DOHH2 (cell line): ENCODE measurements around the gene UPF3A.
A peak's percentile ranks its signal among the peaks of the same experiment; 100 is the strongest.
"Not testable (repeated sequence)": the region's sequence is repeated elsewhere in the genome, so short reads cannot be mapped to it uniquely, and the experiment has no call there.

Experiments
- H3F3A ChIP-seq: fragments of 200-600 bp; sonication (generic), shearing (Covaris generic); 2 replicates; pipeline ENCODE4 v1.6.0; 2016; ENCODE audit warnings: antibody characterized with exemption, mild to moderate bottlenecking; ENCODE audit not compliant: control insufficient read depth, insufficient read depth
- H3K27ac ChIP-seq: fragments of 200-600 bp; sonication (generic); 2 replicates; pipeline ENCODE4 v1.5.1; 2014; ENCODE audit warnings: low read depth, mild to moderate bottlenecking, low read length, moderate library complexity
- H3K27me3 ChIP-seq: fragments of 200-600 bp; sonication (generic); 2 replicates; pipeline ENCODE4 v1.6.1; 2014; ENCODE audit warnings: mild to moderate bottlenecking, low read length, mixed read lengths; ENCODE audit not compliant: control insufficient read depth
- H3K36me3 ChIP-seq: fragments of 200-600 bp; sonication (generic); 2 replicates; pipeline ENCODE4 v1.6.1; 2014; ENCODE audit warnings: mild to moderate bottlenecking, low read length, moderate library complexity, mixed read lengths; ENCODE audit not compliant: control insufficient read depth
- H3K4me1 ChIP-seq: fragments of 200-600 bp; sonication (generic); 2 replicates; pipeline ENCODE4 v1.6.1; 2014; ENCODE audit warnings: mild to moderate bottlenecking, low read length, mixed read lengths; ENCODE audit not compliant: control insufficient read depth
- H3K4me2 ChIP-seq: fragments of 200-600 bp; sonication (generic); 2 replicates; pipeline ENCODE4 v1.6.0; 2014; ENCODE audit warnings: mild to moderate bottlenecking, low read length, moderate library complexity
- H3K4me3 ChIP-seq: fragments of 200-600 bp; sonication (generic); 2 replicates; pipeline ENCODE4 v1.5.1; 2014; ENCODE audit warnings: mild to moderate bottlenecking, low read length, mixed read lengths
- H3K79me2 ChIP-seq: fragments of 200-600 bp; sonication (generic); 2 replicates; pipeline ENCODE4 v1.6.1; 2014; ENCODE audit warnings: mild to moderate bottlenecking, low read length, mixed read lengths; ENCODE audit not compliant: control insufficient read depth
- H3K9me2 ChIP-seq: fragments of 200-600 bp; sonication (generic); replicated peaks from 2 replicates; pipeline ENCODE4 v1.6.1; 2014; ENCODE audit warnings: mild to moderate bottlenecking, low read length, mixed read lengths; ENCODE audit not compliant: control insufficient read depth
- H3K9me3 ChIP-seq: fragments of 200-600 bp; sonication (generic); 2 replicates; pipeline ENCODE4 v1.6.1; 2014; ENCODE audit warnings: antibody characterized with exemption, low read length, mixed read lengths; ENCODE audit not compliant: control insufficient read depth, insufficient read depth
- H4K20me1 ChIP-seq: fragments of 200-600 bp; sonication (generic); 2 replicates; pipeline ENCODE4 v1.6.0; 2014; ENCODE audit warnings: low read depth, mild to moderate bottlenecking, antibody characterized with exemption, low read length, moderate library complexity; ENCODE audit not compliant: control insufficient read depth, insufficient read depth
- CTCF ChIP-seq: fragments of 200-600 bp; sonication (generic); IDR thresholded peaks from one replicate; pipeline ENCODE4 v1.5.1; 2014; ENCODE audit warnings: antibody characterized with exemption, mild to moderate bottlenecking, low read depth, low read length; ENCODE audit not compliant: poor library complexity, severe bottlenecking
- EZH2phosphoT487 ChIP-seq: fragments of 200-600 bp; sonication (generic); IDR thresholded peaks from 2 replicates; pipeline ENCODE4 v1.6.1; 2017; ENCODE audit warnings: borderline replicate concordance, mild to moderate bottlenecking, antibody characterized with exemption, low read length, moderate library complexity, mixed read lengths

Gene UPF3A

GRCh38 chr13:114328034-114328433 lies 46.6 kb downstream of the UPF3A start:
- no peaks in the 10 kb centered on the region for H3K9me3 ChIP-seq
- no peak overlapping the region for H3K4me3 ChIP-seq
- peaks cover 56% of the 10 kb centered on the region for H3K79me2 ChIP-seq
- H4K20me1 ChIP-seq = peaks cover 5% of the 10 kb centered on the region; the same call in 1 of the 2 replicates
- TF ChIP-seq CTCF (no peak), EZH2phosphoT487 (no peak)
- peaks cover 74% of the 10 kb centered on the region for H3K36me3 ChIP-seq
- H3K9me2 ChIP-seq = no peaks in the 10 kb centered on the region
- peaks cover 45% of the 10 kb centered on the region; the same call in 1 of the 2 replicates for H3F3A ChIP-seq
- H3K27ac ChIP-seq = no peak overlapping the region
- H3K27me3 ChIP-seq = no peaks in the 10 kb centered on the region
- H3K4me1 ChIP-seq = peaks cover 30% of the 10 kb centered on the region
- H3K4me2 ChIP-seq = no peak overlapping the region

GRCh38 chr13:114328595-114328994 lies 47.2 kb downstream of the UPF3A start:
- Histone ChIP-seq H3K36me3 (peaks cover 69% of the 10 kb centered on the region), H3K4me1 (peaks cover 36% of the 10 kb centered on the region), H3K27ac (no peak overlapping the region), H3K27me3 (no peaks in the 10 kb centered on the region), H4K20me1 (peaks cover 5% of the 10 kb centered on the region; the same call in 1 of the 2 replicates), H3K79me2 (peaks cover 51% of the 10 kb centered on the region), H3K9me3 (no peaks in the 10 kb centered on the region), H3F3A (peaks cover 51% of the 10 kb centered on the region), H3K4me3 (no peak overlapping the region), H3K4me2 (no peak overlapping the region), H3K9me2 (no peaks in the 10 kb centered on the region)
- no peak for TF ChIP-seq EZH2phosphoT487
- no peak for TF ChIP-seq CTCF

- Histone ChIP-seq H3K36me3 (peaks cover 54% of the 10 kb centered on the region), H3K27ac (no peak overlapping the region), H3K9me2 (no peaks in the 10 kb centered on the region), H3K27me3 (no peaks in the 10 kb centered on the region), H3K9me3 (no peaks in the 10 kb centered on the region), H3K4me2 (no peak overlapping the region), H4K20me1 (peaks cover 5% of the 10 kb centered on the region; the same call in 1 of the 2 replicates), H3K4me3 (no peak overlapping the region), H3K79me2 (peaks cover 36% of the 10 kb centered on the region), H3F3A (peaks cover 58% of the 10 kb centered on the region), H3K4me1 (peaks cover 41% of the 10 kb centered on the region)
- no peak for TF ChIP-seq CTCF
- TF ChIP-seq EZH2phosphoT487 = no peak
Observed at GRCh38 chr13:114330086-114330485, 48.7 kb downstream of the UPF3A start.

GRCh38 chr13:114333881-114334280 lies 52.5 kb downstream of the UPF3A start:
- peak overlapping the region; percentile 74 for H3K27ac ChIP-seq
- H3K4me3 ChIP-seq = peak overlapping the region; percentile 55
- not testable (repeated sequence) for H3K79me2 ChIP-seq, H3K9me3 ChIP-seq, H4K20me1 ChIP-seq, H3K9me2 ChIP-seq, H3K27me3 ChIP-seq
- peaks cover 55% of the 10 kb centered on the region for H3K4me1 ChIP-seq
- H3F3A ChIP-seq = peaks cover 38% of the 10 kb centered on the region
- H3K36me3 ChIP-seq = peaks cover 20% of the 10 kb centered on the region
- peak overlapping the region; percentile 64 for H3K4me2 ChIP-seq
